Measurements from ENCODE around the gene CFDP1.
"Not testable (repeated sequence)": the region's sequence is repeated elsewhere in the genome, so short reads cannot be mapped to it uniquely, and the experiment has no call there.

Gene CFDP1

DNA sequence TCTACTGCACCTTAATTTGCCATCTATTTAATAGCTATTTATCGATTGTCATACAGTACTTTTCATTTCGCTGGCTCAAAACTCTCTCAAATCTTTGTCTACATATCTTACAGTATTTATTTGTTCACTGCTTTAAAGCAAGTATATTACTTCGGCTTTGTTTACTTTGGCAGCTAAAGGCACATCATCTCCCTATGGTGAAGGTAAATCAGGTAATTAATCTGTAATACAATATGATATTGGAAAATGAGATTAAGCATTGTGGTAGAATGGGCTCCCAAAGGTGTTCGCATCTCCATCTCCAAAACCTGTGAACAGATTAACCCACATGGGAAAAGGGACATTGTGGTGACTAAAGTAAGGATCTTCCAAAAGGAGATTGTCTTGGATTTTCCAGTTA, 24.7 kb upstream of the CFDP1 start:
- DNase-seq: no peak

DNA sequence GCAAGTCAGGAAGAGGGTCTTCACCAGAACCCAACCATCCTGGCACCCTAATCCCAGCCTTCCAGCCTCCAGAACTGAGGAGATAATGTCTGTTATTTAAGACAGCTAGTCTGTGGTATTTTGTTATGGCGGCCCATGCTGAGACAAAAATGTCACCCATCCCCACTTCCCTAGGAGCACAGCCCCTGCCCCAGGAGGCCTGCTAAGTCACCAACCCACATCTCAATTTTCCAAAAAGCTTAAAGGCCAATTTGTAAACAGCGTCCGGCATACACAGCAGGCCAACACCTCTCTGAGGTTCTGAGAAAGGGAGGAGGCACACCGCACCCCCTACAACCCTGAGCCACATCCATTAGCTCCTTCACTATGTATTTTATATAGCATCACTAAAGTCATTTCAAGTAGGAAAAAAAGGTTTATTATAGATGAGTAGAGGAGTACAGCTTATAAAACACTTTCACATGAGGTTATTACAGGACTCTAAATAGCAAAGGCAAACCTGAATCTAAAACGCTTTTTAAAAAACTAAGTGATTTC, 24.2 kb upstream of the CFDP1 start:
- no peak for DNase-seq

DNA sequence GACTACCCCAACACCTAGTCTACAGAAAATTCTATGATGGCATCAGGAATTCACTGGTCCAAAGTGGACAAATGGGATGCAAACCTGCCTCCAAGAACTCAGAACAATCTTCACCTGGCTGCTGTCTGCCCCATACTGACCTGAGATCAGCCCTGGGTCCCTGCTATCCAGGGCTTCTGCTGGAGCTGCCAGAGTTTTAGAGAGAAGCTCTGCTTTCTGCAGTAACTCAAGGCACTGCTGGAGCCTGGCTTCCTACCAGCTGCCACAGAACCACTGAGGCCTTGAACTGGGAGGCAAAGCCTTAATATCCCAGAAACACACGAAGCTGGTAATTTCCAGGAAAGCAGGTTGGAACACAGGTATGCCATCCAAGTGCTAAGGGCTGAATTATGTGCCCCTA, 23.7 kb upstream of the CFDP1 start:
- no peak for DNase-seq

DNA sequence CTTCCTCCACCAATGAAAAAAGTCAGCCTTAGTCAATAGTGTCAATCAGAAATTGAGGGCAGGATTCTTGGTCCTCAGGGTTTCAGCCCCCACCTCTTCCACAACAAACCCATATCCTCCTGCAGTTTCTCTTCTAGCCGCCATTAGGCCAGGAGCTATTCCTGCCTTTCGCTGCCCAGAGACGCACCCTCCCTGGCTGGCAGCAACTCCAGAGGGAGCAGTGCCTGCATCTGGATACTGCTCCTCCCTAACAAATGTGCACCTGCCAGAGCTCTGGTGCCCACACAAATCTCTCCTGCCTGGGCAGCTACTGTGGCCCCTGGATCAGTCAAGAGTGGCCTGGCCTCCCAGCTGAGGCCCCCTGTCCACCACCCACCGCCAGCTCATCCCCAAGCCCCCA, 23.2 kb upstream of the CFDP1 start:
- not testable (repeated sequence) for DNase-seq

DNA sequence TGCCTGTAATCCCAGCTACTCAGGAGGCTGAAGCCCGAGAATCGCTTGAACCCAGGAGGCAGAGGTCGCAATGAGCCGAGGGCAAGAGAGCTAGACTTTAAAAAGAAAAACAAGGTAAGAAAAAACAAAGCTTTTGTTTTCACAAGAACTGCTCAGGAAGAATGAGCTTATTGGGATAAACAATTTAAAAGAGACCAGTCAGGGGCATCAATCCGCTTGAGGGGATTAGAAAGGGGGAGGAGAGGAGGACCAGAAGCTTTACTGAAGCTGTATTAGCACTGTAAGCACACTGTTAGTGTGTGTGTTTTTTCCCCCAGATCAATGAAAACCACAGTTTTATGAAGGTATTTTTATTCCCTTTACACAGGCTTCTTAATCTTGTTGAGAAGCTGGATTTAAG, 22.4 kb upstream of the CFDP1 start:
- DNase-seq: no peak

DNA sequence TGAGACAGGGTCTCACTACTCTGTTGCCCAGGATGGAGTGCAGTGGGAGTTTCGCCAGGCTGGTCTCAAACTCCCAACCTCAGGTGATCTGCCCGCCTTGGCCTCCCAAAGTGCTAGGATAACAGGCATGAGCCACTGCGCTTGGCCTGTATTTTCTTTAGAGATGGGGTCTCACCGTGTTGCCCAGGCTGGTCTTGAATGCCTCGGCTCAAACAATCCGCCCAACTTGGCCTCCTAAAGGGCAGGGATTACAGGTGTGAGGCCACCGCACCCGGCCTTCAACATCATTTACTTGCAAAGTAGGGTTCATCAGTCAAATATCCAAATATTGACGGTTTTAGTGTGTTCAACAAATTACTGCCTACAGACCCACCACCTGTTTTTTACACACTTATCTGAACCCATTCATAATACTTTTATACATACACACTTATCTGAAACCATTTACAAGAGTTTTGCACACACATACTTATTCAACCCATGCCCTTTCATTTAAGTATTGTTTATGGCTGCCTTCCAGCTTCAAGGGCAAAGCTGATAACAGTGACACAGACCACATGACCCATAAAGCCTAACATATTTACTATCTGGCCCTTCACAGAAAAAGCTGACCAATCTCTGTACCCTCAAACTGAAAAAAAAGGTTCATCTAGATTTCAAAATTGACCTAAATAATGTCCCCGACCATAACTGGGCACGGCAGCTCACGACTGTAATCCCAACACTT, 19.3 kb upstream of the CFDP1 start:
- no peak for DNase-seq

DNA sequence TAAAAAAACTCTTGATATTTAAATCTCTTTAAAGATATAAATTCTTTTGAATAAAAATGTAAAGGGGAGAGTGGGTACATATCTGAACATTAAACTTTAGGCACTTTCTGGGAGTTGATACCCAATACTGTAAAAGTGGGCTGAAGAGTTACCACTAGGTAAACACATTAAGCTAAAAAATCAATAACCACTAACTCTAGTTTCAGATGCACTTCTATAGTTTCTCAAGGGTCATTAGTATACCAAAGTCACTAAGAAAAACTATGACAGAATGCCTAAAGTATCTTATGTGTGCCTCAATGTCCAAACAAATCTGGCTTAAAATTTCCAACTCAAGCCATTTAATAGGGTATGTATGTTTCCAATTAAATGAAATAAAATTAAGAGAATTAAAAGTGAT, 13.1 kb upstream of the CFDP1 start:
- no peak for DNase-seq

DNA sequence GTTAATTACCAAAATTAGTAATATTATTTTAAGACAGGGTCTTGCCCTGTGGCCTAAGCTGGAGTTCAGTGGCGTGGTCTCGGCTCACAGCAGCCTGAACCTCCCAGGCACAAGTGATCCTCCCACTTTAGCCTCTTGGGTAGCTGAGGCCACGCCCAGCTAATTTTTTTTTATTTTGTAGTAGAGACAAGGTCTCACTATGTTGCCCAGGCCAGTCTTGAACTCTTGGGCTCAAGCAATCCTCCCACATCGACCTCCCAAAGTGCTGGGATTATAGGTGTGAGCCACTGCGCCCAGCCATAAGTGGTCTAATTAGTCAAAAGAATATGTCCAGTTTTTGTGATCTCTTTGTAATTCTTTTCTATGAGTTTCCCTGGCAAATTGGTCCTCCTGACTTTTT, 12.0 kb upstream of the CFDP1 start:
- no peak for DNase-seq

DNA sequence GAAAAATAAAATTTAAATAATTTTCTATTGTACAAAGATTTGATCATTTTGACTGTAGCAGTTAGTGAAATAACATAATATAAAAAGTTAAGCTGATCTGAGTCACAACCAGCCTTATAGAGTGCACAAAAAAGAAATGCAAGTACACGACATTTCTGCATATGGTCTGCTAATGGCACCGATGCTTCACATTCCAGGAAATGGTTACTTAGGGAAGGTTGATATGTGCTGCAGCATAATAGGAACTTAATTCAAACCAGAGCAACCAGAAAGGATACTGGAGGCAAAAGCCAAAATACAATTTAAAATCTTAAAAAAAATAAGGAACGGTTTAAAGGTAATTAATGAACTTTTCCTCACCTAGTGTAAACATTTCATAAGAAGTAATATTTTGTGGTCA, 10.0 kb upstream of the CFDP1 start:
- no peak for DNase-seq

DNA sequence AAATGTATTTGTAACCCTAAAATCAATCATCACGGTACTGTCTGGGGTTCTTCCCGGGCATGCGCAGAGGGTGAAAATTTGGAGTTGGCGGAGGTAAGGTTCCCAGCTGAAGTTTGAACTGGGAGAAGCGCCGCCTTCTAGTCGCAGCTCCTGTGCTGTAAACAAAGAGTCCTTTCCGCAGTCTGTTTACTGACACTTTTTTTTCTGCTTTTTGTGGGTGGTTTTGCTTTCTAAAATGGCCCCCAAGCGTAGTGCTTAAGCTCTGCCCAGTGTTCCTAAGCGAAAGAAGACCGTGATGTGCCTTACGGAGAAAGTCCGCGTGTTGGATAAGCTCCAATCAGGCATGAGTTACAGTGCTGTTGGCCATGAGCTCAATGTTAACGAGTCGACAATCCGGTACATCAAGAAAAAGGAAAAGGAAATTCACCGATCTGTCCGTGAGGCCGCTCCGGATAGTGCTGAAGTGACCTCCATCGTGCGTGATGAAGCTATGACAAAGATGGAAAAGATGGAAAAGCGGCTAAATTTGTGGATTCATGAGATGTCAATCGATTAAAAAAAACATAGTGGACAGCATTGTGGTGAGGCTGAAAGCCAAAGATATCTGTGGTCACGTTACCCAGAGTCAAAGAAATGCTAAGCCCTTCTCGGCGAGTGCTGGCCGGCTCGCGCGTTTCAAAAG, 570 bp upstream of the CFDP1 start:
- no peak for DNase-seq

DNA sequence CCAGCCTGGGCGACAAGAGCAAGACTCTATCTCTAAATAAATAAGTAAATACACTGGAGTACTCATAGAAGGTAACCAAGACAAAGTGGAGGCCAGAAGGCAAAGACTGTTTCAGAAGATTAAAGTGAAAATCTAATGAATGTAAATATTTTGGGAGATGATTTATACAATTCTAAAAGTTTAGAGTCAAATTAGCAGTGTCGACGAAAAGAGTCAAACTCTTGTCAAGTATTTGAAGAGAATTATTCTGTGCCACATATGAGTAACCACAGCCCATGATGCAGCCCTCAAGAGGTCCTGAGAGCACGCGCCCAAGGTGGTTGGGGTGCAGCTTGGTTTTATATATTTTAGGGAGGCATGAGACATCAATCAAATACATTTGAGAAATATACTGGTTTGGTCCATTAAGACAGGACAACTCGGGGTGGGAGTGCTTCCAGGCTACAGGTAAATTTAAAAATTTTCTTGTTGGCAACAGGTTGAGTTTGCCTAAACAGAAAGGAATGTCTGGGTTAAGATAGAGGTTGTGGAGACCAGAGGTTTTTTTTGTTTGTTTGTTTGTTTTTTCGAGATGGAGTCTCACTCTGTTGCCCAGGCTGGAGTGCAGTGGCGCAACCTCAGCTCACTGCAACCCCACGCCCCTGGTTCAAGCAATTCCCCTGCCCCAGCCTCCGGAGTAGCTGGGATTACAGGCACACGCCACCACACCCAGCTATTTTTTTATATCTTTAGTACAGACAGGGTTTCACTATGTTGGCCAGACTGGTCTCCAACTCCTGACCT, 3.5 kb downstream of the CFDP1 start:
- no peak for DNase-seq

DNA sequence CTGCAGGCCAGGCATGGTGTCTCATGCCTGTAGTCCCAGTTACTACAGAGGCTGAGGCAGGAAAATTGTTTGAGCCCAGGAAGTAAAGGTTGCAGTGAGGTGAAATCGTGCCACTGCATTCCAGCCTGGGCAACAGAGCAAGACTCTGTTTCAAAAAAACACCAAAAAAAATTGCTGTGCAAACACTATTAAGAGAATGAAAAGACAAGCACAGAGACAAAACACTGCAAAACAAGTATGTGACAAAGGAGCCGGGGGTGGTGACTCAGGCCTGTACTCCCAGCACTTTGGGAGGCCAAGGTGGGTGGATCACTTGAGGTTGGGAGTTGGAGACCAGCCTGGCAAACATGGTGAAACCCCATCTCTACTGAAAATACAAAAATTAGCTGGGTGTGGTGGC, 6.8 kb downstream of the CFDP1 start:
- not testable (repeated sequence) for DNase-seq

DNA sequence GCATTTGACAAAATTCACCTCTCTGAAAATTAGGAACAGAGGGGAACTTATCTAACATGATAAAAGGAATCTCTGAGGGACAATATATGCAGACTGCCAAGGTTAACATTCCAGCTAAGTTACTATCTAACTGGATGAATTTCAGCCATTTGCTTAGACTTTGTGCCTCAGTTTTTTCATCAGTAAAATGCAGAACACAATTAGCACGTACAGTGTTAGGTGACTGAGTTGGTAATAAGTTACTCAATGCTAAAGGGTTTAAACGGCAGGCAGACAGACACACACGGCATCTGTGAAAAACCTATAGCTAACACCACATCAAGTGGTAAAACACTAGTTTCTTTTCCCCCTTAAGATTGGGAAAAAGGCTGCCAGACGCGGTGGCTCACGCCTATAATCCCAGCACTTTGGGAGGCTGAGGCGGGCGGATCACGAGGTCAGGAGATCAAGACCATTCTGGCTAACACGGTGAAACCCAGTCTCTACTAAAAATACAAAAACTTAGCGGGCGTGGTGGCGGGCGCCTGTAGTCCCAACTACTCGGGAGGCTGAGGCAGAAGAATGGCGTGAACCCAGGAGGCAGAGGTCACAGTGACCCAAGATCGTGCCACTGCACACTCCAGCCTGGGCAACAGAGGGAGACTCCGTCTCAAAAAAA, 9.1 kb downstream of the CFDP1 start:
- DNase-seq: not testable (repeated sequence)

DNA sequence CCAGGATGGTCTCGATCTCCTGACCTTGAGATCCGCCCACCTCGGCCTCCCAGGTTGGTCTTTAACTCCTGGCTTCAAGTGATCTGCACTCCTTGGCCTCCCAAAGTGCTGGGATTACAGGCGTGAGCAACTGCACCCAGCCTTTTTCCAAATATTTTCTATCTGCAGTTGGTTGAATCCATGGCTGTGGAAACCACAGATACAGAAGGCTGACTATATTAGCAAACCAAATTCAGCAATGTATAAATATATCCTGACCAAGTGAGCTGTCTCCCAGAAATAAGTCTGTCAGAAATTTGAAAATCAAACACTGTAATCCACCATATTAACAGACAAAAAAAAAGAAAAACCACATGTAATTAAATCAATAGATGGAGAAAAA, 9.6 kb downstream of the CFDP1 start:
- DNase-seq: no peak

DNA sequence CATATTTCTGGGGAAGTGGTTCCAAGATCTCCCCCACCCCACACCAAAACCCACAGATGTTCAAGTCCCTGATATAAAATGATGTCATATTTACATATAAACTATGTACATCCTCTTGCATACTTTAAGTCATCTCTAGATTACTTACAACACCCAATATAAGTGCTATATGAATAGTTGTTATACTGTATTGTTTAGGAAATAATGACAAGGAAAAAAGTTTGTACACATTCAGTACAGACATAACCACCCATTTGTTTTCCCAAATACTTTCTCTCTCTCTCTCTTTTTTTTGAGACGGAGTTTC, 11.5 kb downstream of the CFDP1 start:
- no peak for DNase-seq

DNA sequence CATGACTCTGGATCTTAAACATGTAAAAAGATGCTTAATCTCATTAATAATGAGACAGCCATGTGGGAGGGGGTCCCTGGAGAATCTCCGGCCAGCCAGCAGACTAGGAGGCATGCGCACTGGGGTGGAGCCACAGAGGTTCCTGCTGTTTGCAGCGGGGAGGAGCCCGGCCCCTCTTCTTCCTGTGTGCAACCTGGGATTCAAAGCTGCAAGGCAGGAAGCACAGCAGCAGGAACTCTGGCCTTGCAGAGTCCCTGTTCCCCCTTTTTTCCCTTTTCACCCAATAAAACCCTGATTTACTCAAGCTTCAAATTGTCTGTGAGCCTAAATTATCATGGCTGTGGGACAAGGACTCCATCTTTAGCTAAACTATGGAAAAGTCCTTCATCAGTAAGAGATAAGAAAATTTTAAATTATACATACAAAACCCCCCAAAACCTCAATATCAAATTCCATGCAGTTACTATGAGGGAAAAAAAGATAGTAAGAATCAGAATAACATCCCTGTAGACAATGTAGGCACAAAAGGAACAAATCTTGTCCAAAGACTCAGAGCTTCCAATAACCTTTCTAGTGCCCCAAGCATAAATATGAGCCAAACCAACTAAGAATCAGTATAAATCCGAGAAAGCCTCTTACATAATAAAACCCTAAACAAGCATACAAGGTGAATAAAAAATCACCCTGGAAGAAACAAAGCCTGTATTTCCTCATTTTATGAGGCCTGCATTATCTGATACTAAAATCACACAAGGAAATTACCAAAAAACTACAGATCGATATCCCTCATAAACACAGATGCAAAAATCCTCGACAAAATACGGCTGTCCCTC, 12.1 kb downstream of the CFDP1 start:
- DNase-seq: no peak

DNA sequence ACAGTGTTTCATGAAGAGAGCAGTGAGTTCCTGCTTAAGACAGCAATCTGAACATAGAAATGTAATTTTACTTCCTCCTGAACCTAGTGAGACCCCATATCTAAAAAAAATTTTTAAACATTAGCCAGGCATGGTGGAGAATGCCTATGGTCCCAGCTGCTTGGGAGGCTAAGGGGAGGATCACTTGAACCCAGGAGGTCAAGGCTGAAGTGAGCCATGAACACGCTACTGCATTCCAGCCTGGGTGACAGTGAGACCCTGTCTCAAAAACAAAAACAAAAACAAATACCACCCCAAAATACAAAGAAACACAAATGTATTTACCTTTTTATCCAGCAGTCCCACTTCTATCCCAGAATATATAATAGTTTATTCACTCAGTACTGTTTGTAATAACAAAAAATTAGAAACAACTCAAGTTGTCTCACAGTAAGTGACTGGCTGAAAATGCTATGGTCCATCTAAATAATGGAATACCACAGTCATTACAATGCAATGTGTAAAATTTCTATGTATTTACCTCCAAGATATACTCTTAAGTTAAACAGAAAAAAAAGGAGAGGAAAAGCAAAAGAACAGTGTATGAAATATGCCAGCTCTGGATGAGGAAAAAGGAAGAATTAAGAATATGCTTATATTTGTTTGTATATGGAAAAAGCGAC, 16.3 kb downstream of the CFDP1 start:
- DNase-seq: no peak

DNA sequence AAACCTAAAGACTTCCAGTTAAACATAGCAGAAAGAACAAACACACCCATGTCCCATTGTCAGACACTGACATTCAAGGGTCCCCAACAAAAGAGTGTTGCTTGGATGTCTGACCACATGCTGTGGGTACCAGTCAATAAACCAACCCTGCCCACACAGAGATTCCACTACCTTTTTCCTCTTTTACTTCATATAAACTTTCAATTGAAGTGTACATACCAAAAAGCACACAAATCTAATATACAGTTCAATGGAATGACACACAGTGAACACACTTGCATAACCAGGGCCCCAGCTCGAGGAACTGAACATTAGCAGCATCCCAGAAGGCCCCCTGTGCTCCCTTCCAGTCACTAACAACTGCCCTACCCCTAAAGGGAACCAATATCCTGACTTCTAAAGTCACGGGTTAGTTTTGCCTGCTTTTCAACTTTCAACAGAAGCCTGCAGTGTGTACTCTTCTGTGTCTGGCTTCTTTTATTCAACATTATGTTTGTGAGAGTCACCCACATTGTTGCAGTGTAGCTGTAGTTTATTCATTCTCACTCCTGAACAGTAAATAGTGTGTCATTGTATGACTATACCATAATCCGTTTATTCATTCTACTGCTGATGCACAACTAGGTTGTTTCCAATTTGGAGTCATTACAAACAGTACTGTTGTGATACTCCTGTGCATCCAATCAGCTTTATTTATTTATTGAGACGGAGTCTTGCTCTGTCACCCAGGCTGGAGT, 18.0 kb downstream of the CFDP1 start:
- DNase-seq: no peak

DNA sequence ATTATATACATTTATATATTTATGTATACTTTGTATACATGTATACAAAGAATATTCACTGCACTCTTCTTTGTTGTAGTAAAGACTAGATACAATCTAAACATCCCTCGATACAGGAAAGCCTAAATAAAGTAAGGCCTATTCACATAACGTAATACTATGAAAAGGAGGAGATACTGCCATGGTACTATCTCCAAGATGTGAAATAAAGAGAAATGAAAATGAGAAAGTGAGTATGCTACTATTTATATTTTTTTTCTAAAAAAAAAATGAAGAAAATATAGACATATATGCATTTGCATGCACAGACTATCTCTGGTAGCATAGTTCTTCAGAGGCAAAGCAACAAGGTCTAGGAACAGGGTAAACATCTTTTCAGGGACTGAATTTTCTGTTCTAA, 19.4 kb downstream of the CFDP1 start:
- DNase-seq: no peak

DNA sequence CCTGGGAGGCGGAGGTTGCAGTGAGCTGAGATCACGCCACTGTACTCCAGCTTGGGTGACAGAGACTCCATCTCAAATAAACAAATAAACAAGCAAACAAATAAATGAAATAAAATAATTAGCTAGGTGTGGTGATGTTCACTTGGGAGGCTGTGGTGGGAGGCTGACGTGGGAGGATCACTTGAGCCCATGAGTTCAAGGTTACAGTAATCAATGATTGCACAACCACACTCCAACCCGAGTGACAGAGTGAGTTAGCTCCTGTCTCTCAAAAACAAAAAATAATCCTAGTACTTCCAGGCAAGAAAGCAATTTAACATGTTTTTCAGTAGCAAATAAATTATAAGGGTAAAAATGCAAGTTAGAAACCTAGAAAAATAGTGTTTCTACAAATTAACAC, 26.4 kb downstream of the CFDP1 start:
- DNase-seq: no peak

DNA sequence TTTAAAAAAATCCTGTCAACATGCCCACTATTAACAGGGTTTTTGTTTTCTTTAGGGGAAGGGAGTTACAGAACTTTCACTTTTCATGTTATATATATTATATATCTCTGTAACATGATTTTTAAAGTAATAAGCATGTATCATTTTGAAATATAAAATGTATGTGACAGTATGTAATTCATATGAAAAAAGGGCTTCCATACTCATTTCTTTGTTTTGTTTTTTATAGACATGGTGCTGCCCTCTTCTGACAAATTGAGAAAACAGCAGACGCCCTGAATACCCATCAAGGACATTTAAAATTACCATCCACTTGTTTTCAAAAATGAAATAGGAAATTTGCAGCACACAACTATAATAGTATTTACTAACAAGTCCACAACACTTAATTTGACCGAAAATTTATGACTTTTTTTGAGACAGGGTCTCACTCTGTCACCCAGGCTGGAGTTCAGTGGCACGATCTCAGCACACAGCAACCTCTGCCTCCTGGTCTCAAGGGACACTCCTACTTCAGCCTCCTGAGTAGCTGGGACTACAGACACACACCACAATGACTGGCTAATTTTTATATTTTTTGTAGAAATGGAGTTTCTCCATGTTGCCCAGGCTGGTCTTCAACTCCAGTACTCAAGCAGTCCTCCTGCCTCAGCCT, 30.4 kb downstream of the CFDP1 start:
- no peak for DNase-seq

Data from activated effector memory CD4-positive, alpha-beta T cell treated with Interleukin-2 at 50 U/mL for 16 hours (primary cell).